Hematopoietic multipotent progenitor cell treated with erythropoietin and hydrocortisone succinate and interleukin-3 and kit ligand, for 6 days (in vitro differentiated cells): ENCODE data around the gene FTH1.
"Not testable (repeated sequence)": the region's sequence is repeated elsewhere in the genome, so short reads cannot be mapped to it uniquely, and the experiment has no call there.

Source experiments
- DNase-seq: peaks from one replicate; pipeline ENCODE4 v3.0.0-alpha.2; 2015

The FTH1 gene

GRCh38 chr11:61963282-61964057, 4.0 kb downstream of the FTH1 start:
- peak; percentile 85 for DNase-seq

DNA sequence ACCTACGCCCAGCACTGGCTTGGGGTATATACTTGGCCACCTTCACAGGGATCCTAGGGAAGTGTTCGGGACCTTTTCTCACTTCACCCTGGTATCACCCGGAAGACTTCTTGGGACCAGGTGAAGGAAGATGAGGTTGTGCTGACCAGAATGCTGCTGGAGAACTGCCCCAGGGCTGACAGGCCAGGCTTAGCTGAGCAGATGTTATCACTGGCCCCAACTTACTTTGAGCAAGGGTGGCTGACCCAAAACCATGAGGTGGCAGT, 4.5 kb downstream of the FTH1 start:
- DNase-seq = no peak

GRCh38 chr11:61962213-61963015, 5.0 kb downstream of the FTH1 start:
- peak; percentile 45 for DNase-seq

GRCh38 chr11:61961570-61962212, 5.7 kb downstream of the FTH1 start:
- peak; percentile 3 for DNase-seq

- no peak for DNase-seq
Observed at GRCh38 chr11:61960532-61960931, 6.9 kb downstream of the FTH1 start.

DNA sequence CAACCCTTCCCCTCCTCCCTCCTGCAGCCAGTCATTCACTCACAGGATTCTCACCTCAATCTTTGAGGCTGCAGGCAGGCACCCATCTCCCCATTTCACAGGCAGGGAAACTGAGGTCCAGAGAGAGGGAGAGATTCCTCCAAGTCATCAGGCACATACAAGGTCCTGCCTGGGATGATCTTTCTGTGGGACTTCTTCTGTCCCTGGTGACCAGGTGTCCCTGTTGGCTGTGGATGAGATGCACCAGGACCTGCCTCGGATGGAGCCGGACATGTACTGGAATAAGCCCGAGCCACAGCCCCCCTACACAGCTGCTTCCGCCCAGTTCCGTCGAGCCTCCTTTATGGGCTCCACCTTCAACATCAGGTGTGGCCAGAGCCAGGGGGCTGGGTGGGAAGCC, 7.8 kb downstream of the FTH1 start:
- DNase-seq = no peak

GRCh38 chr11:61959114-61959513, 8.3 kb downstream of the FTH1 start:
- no peak for DNase-seq

DNA sequence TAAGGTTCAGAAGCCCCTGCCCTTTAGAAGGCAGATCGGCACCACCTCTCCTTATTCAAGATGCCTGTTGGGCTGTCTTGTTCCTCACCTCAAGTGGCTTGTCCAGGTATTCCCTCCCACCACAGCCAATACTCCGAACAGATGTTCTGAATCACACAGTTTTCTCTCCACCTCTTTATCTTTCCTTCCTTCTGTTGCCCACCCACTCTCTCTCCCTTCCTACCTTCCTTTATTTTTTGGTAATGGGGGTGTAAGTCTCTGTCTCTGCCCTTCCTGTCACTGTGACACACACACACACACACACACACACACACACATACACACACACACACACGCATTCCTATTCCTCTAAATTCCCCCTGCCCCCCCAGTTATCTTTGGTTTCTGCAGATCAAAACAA, 8.8 kb downstream of the FTH1 start:
- no peak for DNase-seq

GRCh38 chr11:61957021-61957770, 10.2 kb downstream of the FTH1 start:
- DNase-seq = no peak

GRCh38 chr11:61956191-61957020, 11.0 kb downstream of the FTH1 start:
- DNase-seq = no peak

GRCh38 chr11:61955422-61956135, 11.9 kb downstream of the FTH1 start:
- DNase-seq = peak; percentile 50

GRCh38 chr11:61954851-61955421, 12.5 kb downstream of the FTH1 start:
- peak; percentile 63 for DNase-seq

GRCh38 chr11:61954106-61954850, 13.2 kb downstream of the FTH1 start:
- peak; percentile 56 for DNase-seq

DNA sequence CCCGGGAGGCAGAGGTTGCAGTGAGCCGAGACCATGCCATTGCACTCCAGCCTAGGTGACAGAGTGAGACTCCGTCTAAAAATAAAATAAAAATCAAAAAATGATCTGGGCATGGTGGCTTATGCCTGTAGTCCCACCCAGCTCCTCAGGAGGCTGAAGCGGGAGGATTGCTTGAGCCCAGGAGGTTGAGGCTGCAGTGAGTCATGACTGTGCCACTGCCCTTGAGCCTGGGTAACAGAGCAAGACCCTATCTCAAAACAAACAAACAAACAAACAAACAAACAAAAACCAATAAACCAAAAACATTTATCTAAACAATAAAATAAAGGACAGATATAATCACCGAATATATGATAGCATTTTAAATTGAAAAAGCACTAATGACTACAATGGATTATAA, 13.8 kb downstream of the FTH1 start:
- DNase-seq = not testable (repeated sequence)

- no peak for DNase-seq
Observed at GRCh38 chr11:61952882-61953281, 14.6 kb downstream of the FTH1 start.

GRCh38 chr11:61951484-61952135, 15.8 kb downstream of the FTH1 start:
- DNase-seq = no peak

GRCh38 chr11:61950035-61950547, 17.3 kb downstream of the FTH1 start, which contains the start of gene BEST1:
TSS of gene BEST1 (plus strand) at chr11:61950351. CDS start at chr11:61951807, 1,456 bp downstream.
- no peak for DNase-seq

- DNase-seq = peak; percentile 59
Observed at GRCh38 chr11:61949169-61950034, 18.0 kb downstream of the FTH1 start.

DNA sequence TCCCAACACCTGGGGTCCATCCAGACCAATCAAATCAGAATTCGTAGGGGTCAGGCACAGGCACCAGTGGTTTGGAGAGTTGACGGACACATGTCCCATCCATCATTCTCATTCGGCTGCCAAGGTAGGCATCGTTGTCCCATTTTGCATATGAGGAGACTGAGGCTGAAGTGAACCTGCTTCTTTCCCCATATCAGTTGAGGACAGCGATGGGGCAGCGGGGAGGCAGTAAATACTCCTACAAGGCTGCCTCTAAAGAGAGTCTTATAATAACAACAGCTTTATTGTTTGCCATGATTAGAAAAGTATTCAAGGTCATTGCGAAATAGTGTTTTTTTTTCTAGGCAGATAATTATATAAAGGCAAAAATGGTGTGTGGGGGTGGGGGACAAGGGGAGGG, 18.9 kb downstream of the FTH1 start:
- no peak for DNase-seq
